Left lobe of liver (tissue), 2 donors: ENCODE measurements around the gene MRPL12. TPM values are rescaled to one million over a fixed set of nuclear protein-coding genes. Genes with fewer than 3 reads are reported as not detected.
"Not testable (repeated sequence)": the region's sequence is repeated elsewhere in the genome, so short reads cannot be mapped to it uniquely, and the experiment has no call there.

ENCODE experiments used
- ATAC-seq: fragments of 200-7000 bp; cut with Tn5 transposase; one replicate; pipeline ENCODE4 v1.9.1; 2020; ENCODE audit warnings: mild to moderate bottlenecking, moderate library complexity
- DNase-seq: peaks from one replicate; pipeline ENCODE4 v3.0.0-alpha.2; 2020; ENCODE audit warnings: low spot score
- total RNA-seq: library from RNA; stranded (reverse); gene quantifications from one replicate; pipeline ENCODE4 v1.2.1, GENCODE V29; 2021
- donor health status: DM: no; HTN: no; CAD: no; lungs with moderate emphysema.
- donor health status: DM: no; HTN: yes; CAD: no.

MRPL12 gene
- total RNA-seq: 75.7 TPM

DNA sequence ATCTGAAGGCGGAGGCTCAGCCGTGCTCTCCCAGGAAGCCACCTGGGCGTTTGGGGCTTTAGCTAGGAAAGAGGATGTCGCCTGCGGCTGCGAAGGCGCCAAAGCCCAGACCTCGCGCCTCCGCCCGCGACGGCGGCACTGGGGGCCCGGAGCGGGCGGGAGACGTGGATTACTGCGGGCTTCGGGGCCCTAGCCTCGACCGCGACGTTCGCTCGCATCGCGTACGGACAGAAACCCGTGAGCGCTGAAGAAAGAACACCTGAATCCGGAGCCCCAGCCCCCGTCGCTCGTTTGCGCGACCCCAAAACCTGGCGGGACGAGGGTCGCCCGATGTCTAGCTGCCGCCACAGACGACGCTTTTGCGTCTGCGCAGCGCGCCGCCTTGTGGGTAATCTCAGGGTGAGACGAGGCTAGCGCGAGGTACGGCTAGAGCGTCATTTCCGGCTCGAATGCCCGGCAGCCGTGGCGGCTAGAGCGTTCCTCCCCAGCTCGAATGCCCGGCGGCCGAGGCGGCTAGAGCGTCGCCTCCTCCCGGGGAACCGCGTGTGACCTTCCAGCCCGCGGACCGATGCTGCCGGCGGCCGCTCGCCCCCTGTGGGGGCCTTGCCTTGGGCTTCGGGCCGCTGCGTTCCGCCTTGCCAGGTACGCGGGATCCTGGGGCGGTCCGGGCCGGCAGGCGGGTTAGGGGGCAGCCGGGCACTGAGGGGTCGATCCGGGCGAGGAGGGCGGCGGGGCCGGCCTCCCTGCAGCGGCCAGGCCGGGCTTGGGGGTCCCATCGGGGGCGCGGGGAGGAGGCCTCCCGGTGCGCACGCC lies at the start of gene MRPL12:
Gene MRPL12 (plus strand): TSS at position 434 of the 813 bp plus-strand sequence. CDS start 135 bp downstream, at position 569.
- DNase-seq: peak; percentile 96

DNA sequence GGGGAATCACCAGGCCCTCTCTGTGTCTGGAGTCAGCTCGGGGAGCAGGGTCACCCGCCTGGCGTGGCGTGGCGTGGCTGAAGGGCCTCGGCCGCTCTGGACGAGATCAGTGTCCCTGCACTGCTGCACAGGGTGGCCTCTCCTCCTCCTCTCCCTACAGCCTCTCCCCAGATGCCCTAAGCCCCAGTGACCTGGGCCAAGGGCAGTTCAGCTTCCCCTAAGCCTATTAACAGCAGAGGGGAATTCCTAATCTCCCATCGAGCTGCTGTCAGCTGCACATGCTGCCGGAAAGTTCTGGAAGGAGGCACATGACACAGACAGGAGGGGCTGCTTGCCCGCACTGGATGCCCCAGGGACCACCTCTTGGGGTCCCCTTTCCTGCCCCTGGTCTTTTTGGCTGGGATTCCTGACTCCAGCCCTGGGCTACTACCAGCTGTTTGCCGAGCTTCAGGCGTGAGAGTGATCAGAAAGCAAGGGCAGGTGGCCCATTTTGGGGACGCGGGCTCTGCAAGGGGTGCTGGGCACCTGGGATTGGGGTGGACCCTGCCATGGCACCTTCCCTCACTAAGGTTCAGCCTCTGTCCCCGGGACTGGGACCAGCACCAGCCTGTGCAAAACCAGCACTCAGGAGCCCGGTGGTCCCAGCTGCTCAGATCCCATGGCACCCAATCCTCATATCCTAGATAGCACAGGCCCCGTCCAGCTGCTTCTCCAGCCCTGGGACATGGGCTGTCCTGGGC lies 47.6 kb upstream of the MRPL12 start:
- peak; percentile 8 for ATAC-seq
- DNase-seq: no peak

More for the DNA sequence above, at the start of gene MRPL12:
- ATAC-seq: peak; percentile 83

- ATAC-seq (peak; percentile 6), DNase-seq (no peak)
Observed at GRCh38 chr17:81656118-81656743, 46.9 kb upstream of the MRPL12 start, which contains the start of gene PDE6G. TSS of gene PDE6G (minus strand) at chr17:81656542. CDS start at chr17:81653305, 3,237 bp downstream.

GRCh38 chr17:81656835-81657234 lies 46.3 kb upstream of the MRPL12 start:
- ATAC-seq (no peak), DNase-seq (no peak)

DNA sequence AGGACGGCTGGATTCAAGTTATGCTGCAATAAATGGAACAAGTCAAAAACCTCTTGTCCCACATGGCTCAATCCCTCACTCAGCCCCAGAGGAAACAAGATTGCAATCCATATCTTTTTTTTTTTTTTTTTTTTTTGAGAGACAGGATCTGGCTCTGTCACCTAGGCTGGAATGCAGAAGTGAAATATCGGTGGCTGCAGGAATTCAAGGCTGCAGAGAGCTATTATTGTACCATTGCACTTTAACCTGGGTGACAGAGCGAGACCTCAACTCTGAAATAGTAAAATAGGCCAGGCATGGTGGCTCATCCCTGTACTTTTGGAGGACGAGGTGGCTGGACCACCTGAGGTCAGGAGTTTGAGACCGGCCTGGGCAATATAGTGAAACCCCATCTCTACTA lies 44.1 kb upstream of the MRPL12 start:
- ATAC-seq: no peak
- no peak for DNase-seq

DNA sequence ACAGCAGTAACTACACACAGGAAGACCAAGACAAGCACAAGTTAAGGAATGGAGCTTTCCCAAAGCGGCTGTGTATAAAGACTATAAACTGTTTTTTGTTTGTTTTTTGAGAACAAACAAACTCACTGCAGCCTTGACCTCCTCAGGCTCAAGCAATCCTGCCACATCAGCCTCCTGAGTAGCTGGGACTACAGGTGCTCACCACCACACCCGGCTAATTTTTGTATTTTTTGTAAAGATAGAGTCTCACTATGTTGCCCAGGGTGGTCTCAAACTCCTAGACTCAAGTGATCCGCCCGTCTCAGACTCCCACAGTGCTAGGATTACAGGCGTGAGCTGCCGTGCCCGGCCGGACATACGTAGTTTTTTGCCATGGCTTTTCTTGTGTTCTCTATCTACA lies 42.7 kb upstream of the MRPL12 start:
- no peak for ATAC-seq
- DNase-seq: no peak

DNA sequence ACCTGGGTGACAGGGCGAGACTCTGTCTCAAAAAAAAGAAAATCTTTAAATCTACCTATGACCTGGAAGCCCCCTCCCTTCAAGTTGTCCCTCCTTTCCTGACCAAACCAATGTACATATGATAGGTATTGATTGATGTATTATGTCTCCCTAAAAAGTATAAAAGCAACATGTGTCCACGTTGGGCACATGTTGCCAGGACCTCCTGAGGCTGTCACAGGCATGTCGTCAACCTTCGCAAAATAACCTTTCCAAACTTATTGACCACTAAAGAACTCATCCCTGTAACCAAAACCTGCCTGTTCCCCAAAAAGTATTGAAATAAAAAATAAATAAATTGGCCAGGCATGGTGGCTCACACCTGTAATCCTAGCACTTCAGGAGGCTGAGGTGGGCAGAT lies 41.2 kb upstream of the MRPL12 start:
- DNase-seq (no peak), ATAC-seq (no peak)

DNA sequence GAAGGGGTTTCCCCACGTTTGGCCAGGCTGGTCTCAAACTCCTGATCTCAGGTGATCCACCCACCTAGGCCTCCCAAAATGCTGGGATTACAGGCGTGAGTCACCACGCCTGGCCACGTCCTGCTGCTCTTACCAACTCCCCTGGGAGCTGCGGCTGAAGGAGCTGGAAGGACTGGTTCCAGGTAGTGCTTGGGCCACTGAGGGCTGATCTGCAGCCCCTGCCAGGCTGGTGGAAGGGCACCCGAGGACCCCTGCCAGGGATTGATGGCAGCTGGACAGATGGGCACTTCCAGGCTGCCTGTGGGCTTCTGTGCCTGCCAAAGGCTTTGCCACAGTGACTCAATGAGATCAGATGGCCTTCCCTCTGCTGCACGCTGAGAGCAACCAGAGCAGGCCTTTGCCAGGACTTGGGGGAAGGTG lies 39.1 kb upstream of the MRPL12 start:
- DNase-seq (no peak), ATAC-seq (no peak)

DNA sequence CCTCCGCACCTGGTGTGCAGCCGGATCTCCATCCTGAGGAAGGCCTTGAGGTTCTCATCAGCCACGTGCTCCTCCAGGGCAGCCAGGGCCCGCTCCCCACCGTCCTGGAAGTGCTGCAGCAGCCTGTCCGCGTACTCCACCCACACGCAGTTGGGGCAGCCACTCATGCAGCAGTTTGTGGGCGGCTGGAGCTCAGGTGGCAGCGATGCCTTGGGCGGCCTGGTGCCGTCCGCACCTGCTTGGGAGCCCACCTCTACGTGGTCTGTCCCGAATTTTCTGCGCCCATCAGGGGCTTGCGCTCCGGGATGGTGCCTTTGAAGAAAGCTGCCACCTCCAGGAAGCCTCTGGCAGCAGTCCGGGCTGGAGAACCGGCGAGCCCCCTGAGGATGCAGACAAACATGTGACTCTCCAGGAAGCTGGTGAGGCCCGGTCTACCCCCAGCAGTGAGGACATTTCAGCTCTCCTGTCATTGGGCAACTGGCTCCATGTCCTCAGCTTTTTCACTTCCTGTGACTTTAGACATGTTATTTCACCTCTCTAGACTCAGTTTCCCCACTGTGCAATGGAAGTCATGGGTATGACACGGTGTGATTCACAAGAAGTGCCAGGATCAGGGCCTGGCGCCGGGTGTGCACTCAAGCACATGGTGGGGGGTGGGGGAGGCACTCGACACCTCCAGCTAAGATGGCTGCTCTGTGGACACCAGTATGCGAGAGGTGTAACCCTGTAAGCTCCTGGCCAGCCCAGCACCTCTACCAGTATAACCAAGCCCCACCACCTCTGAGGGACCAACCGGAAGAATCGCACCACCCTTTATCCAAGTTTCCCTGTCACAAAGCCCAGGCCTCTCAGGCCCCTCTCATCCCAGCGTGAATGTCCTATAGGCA lies 37.7 kb upstream of the MRPL12 start:
- DNase-seq: no peak
- peak; percentile 7 for ATAC-seq

GRCh38 chr17:81666092-81666341 lies 37.1 kb upstream of the MRPL12 start:
- peak; percentile 21 for ATAC-seq

DNA sequence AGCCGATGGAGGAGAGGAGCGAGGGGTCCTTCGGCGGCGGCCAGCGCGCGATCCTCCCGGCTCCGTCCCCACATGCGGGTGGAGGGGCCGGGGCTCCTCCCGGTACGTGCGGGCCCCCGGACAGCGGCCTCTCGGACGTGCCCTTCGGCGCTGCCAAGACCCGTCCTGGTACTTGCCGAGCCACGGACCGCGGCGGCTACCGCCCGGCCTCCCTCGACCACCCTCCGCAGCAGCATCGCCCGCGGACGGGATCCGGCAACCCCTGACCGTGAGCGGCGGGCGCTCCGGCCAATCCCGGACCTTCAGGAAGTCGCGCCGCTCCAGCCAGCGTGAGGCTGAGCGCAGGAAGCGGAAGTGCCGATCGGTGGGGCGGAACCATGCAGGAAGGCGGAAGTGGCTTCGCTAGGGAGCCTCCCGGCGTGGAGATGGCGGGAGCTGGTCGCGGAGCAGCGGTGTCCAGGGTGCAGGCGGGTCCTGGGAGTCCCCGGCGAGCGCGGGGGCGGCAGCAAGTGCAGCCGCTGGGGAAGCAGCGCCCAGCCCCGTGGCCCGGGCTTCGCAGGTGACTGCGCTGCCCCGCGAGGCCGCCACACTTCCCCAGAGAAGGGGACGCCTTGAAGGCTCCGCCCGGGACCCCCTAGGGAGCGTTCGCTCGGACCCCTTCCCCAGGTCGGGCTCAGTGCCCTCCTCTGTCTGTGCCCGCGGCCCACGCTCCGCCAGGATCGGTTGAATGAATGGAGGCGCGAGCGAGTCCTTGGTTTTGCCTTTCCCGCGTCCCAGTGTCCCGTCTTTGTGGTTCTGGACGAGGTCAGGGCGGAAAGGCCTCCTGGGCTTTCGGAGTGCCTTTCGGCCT lies 36.6 kb upstream of the MRPL12 start, which contains the start of the genes CCDC137 and OXLD1:
Gene CCDC137 (plus strand): TSS at position 396 of the 850 bp plus-strand sequence. CDS start 30 bp downstream, at position 426.
Gene OXLD1 (minus strand): TSS at position 264 of the 850 bp plus-strand sequence. CDS start 28 bp downstream, at position 236.
- ATAC-seq (peak; percentile 97), DNase-seq (peak; percentile 97)

More at GRCh38 chr17:81666092-81666341, 37.1 kb upstream of the MRPL12 start:
- DNase-seq: no peak

DNA sequence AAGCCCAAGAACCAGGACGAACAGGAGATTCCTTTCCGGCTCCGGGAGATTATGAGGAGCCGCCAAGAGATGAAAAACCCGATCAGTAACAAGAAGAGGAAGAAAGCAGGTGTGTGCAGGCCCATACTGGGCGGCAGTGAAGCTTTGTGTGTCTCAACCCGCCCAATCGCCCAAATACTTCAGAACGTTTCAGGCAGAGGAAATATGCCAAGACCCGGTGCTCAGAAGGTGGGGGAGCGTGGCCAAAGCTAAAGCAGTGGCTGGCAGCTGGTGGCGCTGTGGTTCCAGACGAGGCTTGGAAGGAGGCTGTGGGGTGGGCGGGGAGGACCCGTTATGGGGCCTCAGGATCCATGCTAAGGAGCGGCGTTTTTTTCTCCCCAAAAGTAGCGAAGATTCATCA lies 35.4 kb upstream of the MRPL12 start:
- DNase-seq: no peak
- no peak for ATAC-seq

DNA sequence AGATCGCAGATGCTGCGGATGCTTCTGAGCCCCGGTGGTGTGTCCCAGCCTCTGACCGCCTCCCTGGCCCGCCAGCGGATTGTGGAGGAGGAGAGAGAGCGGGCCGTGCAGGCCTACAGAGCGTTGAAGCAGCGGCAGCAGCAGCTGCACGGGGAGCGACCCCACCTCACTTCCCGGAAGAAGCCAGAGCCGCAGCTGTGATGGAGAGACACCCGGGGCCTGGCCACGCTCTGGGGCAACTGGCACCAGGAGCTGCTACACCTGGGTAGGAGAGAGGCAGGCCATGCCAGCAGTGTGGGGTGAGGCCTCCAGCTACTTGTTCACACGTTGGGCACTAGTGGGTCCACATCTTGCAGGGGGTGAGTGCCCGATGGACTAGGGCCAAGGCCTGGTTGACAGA lies 30.7 kb upstream of the MRPL12 start:
- DNase-seq: no peak
- no peak for ATAC-seq

DNA sequence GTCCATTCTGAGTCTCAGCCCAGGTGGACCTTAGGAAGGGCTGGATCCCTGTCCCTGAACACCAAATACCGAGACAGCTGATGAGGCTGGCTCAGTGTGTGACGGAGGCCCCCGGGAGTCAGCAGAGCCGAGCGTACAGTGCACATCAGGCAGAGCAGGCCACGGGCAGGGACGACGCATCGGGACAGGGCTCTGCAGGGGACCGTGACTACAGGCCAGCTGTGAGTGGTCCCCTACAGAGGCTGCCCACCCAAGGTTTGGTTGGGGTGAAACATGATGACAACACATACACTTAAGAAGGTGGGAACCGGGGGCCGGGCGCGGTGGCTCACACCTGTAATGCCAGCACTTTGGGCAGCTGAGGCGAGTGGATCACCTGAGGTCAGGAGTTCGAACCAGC lies 30.2 kb upstream of the MRPL12 start:
- no peak for DNase-seq
- ATAC-seq: no peak

- no peak for ATAC-seq
- no peak for DNase-seq
Observed at GRCh38 chr17:81673561-81674258, 29.5 kb upstream of the MRPL12 start.

GRCh38 chr17:81675515-81676221 lies 27.5 kb upstream of the MRPL12 start:
- not testable (repeated sequence) for ATAC-seq, DNase-seq

- DNase-seq: peak; percentile 67
- ATAC-seq: peak; percentile 78
Observed at GRCh38 chr17:81676906-81677305, 26.3 kb upstream of the MRPL12 start.

DNA sequence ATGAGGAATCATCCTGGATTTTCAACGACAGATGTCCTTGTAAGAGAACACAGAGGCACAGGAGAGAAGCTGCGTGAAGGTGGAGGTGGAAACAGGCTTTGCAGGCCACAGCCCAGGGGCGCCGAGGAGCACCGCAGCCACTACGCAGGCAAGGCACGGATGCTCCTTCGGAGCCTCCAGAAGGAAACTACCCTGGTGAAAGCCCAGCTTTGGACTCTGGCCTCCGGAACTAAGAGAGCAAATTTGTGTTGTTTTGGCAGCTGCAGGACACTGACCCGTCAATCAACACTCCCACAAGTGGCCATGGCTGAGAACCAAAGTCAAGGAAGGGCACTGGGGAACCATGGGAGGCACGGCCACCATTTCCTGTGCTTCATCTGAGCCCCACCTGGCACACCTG lies 23.0 kb upstream of the MRPL12 start:
- DNase-seq (peak; percentile 74), ATAC-seq (peak; percentile 49)
